Activated gamma-delta T cell (primary cell): Measurements from ENCODE around the gene THBS3.
"Not testable (repeated sequence)": the region's sequence is repeated elsewhere in the genome, so short reads cannot be mapped to it uniquely, and the experiment has no call there.

Source experiments
- DNase-seq: peaks from one replicate; lab custom pipeline; 2025; lab: John Stamatoyannopoulos, UW

The THBS3 gene

DNA sequence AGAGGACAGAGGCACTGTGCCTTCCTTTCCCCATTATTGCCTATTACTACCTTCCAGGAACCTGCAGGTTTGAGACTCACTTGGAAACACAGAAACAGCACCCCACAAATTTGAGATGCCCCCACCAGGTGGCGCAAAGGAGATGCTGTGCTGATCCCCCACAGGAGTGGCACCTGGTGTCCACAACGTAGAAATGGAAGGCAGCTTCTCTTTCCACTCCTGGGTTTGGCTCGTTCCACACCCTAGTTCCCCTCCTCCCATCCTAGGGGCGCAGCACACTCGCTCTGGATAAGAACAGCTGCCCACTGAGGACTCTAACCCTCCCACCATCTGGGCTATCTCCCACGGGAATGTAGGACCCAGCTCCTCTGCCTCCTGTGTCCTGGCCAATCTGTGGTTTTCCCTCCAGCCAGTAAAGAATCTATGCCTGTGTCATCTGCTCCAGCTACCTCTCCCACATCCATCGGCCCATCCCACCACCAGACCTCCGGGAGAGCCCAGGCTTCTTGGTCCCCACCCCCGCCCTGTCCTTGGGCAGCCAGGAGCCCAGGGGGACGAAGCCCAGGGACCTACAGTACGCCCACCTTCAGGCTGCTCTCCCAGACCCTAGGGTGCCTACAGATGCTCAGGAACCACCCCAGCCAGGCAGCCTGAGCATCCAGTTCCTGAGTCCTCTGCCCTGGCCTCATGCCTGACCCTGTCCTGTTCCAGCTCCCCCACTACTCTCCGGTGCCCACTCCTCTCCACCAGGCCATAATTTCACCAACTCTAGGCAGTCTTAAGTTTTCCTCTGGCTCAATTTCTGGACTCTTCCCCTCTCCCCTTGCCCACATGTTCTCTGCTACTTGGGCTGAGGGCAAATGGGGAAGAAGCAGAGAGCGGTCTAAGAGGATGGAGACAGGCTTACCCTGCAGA, 549 bp downstream of the THBS3 start:
- DNase-seq = no peak

DNA sequence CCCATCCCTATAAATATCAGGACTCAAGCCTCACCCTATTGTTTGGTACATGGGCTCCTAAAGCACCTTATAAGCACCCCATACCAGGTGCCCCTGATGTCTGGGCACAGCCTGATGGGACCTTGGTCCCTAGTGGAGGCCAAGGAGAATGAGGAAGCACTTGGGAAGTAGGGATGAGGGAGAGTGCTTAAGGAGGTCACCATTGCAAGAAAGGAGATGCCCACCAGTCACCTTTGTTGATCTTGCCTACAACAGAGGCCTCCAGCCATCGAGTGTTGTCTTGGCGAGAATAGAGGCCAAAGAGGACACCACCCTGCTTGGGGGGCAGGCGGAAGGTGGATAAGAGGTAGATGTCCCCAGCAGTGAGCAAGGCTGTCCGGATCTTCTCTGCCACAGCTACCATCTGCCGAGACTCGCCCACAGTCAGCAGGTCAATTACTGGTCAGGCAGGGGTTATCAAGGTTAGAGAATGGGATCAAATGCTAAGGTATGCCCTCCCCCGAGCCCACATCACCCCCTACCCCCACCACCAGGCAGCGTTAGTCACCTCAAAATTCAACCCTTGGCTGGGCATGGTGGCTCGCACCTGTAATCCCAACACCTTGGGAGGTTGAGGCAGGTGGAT, 1.6 kb downstream of the THBS3 start:
- DNase-seq = no peak

DNA sequence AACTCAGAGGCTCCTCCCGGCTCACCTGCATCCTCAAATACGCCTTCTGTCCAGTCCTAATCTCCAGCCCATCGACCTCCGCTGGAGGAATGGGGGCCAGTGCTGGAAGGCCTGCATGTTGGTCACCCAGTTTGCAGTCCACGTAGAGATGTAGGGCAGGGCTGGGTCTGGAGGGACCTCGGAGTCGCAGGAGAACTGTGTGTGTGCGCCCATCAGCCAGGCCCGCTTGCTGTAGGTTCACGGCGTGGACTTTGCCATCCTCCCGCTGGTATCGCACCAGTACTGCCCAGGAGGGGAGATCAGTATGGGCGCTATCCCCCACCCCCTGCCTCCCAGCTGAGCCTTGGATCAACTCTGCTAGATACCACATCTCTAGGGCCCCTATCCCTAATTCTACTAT, 2.7 kb downstream of the THBS3 start:
- DNase-seq = no peak

DNA sequence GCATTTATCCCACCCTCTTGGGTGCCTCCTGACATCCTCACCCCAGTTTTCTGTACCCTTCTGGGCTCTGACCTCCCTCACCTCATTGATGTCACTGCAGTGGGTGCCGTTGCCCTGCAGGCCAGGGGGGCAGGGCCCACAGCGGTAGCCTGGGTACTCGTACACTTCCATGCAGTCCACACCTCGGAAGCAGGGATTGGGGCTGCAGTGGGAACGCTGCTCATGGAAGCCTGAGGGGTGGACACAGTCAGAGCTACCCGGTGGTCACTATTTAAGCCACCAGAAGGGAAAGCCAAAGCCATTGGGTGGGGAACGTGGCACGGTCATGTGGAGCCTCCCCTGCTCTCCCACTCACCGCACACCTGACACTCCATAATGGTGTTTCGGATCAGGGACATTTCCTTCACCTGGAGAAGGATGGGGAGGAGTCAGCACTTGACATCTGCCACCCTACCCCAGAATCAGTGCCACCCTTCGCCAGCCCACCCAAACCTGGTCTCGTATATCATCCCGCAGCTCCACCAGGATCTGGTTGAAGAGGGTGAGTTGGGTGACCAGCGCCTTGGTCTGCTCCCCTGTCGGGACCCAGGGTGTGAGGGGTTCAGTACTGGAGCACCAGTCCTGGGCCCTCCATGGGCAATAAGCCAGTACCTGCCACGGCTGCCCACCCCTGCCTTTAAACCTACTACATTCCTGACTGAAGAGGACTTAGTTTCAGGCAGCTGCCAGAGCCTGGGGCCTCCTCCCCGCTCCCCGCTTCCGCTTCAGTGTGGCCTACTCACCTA, 4.8 kb downstream of the THBS3 start:
- DNase-seq = no peak

DNA sequence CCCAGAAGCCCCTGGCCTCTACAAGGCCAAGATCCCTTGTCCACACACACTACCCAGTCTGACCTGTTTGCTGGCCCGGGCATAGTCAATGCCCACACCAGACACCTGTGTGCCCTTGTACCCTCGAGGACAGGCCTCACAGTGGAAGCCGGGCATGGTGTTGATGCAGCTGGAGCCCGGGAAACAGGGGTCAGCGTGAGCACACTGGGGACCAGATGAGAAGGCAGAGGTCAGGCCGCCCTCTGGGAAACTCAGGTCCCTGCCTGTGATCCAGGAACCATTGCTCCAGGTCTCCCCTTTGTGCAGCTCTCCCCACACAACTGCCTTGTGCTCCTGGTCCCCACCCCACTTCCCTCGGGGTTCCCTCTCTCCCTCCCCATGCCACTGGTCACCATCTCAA, 5.5 kb downstream of the THBS3 start:
- no peak for DNase-seq

DNA sequence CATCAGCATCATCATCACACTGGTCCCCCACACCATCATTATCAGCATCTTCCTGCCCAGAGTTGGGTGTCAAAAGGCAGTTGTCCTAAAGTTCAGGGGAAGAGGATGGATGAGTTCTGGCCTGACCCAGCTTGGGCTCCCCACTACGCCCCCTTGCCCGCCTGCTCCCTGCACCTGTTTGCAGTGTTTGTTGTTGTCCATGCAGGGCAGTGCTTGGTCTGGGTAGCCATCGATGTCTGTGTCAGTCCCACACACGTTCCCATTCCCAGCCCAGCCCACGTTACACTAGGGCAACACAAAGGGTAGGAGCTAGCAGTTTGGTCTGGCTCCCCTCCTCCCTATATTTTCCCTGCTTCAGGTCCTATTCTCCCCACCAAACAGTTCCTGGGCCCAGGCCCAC, 6.8 kb downstream of the THBS3 start:
- no peak for DNase-seq

DNA sequence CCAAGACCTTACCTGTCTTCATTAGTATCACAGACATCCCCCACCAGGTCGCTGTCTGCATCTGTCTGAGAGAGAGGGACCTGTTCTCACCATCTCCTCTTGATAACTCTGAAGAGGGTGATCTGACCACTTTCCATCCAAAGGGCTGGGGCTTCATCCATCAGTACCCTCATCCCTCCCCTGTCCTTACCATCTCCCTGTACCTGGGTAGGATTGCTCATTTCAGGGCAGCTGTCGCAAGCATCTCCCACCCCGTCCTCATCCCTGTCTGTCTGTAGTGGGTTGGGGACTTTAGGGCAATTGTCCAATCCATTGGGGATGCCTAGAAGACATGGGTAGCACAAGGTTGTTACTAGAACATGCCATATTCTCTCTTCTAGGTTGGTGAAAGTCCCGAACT, 7.9 kb downstream of the THBS3 start:
- DNase-seq = no peak

DNA sequence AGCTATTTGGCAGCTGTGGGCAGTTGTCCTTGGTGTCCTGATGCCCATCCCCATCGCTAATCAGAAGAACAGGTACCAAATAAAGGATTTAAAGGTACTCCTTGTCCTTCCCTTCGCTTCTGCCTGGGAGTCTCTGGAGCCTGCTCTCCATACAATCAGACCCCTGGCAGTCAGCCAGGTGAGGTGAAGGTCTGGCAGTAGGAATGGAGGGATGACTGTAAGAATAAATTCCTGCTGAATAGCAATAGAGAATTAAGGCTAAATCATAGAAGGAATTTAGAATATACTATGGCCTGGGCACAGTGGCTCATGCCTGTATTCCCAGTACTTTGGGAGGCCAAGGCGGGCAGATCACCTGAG, 9.2 kb downstream of the THBS3 start:
- DNase-seq = no peak

DNA sequence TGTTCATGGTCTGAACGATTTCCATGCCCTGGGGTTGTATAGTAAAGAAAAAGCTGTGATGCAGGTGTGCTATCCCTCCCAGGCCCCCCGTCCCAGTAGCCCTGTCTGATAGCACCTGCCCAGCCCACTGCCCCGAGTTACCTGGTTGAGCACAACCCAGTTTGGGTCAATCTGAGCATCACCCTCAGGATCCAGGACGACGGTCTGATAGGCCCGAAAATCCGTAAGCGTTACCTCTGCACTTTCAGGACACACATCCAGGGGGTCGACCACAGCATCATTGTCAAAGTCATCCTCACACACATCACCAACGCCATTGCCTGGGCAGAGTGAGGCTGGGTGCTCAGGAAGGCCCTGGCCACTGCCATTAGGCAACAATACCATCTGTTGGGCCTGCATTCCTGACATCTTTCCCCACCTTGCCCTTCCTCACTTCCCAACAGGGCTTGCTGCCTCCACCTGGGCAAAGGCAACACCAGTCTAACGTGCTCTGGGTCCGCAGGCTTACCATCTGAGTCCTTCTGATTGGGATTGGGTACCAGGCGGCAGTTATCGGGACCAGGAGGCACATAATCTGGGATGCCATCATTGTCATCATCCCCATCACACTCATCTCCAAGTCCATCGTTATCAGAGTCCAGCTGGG, 9.7 kb downstream of the THBS3 start:
- DNase-seq = no peak

DNA sequence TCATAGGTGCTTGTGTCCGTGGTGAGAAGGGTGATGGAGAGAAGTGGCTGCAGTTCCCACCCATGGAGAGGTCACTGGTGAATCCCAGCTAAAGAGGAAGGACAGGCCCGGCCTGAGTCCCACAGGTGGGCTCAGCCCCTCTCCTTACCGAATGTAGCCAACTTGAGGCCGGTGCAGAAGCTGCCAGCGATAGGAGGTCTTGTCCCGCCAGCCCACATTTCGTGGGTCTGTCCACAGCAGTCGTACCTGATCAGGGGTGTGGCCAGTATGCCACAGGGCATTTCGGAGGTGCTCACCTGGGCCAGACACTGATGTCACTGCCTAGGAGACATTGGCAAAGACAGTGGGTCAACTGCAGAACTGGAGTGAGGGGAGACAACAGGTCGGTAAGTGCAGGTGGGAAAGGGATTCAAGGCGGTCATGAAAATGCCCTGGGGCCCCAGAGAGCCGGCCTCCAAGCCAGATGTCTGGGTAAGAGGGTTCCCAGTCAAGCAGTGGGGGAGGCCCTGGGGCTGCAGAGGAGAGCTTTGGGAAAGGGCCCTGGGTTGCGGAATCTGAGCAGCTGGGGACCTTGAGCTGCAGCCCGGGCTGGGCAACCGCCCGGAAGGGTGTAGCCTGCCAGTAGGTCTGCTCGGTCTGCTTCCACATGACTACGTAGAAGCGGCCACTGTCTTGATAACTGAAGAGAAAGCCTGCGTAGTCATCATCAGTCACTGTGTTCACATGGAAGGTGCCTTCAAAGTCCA, 10.6 kb downstream of the THBS3 start:
- no peak for DNase-seq

DNA sequence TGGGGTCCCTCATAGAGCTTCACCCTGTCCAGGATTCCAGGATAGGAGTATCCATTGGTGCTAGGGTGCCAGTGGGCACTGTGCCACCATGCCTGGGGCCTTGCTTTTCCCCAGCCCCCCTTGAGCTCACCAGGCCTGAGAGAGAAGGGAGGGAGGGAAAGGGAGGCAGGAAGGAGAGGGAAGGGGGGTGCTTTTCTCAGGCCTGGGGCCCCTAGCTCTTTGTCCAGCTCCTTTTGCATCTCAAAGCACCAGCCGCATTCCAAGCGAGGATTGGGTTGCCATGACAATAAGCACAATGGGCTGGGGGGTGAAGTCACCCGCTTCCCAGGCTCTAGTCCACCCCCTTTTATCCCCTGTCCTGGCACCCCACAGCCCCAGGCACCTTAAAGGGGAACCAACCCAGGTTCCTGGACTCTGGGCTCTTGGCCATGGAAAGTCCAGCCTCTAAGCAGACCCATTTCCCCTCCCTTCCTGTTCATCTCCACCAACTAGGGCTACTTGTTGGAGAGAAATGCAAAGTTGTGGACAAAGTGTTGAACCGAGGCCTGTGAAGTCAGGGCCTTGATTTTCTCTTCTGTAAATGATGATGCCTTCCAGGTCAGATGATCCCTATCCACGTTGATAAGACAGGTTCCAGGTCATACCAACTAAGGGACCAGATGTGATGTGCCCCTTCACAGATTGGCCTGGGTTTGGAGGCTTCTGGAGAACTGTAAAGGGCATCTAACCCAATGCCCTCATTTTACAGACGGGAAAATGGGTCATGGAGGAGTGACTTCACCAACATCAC, 11.4 kb downstream of the THBS3 start:
- no peak for DNase-seq

DNA sequence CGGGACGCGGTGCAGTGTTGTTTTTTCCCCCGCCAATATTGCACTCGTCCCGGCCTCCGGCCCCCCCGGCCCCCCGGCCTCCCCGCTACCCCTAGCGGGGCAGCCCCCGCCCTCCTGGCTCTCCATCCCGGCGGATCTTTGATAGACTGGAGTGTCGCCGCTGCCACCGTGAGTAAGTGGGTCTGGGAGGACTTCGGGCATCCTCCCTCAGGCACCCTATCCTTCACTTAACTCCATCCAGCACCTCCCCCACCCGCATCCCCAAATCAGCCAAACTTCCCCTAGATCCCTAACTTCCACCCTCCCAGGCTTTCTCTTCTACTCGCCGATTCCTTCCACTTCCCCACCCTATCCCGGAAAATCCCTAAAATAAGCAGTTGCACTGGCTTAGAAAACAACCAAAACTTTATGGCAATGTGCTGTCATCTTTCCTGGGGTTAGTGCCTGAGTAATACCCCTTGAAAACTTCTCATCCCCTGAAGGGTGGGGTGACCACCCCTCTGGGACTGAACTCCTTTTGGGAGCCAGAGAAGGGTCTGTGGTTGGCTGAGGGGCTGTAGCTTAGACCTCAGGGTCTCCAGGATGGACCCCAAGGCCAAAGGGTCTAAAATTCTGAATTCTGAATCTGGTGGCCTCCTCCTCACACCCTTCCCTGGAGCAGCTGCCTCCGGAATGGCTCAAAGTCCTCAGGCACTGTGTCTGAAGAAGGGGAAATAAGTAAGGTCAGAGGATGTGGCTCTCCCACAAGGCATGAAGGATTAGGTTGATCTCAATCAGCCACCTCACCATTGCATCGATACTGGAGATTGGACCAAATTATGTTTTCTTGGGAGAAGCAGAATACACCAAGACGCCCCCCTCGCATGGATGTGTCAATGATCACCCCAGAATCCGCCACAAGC, 12.2 kb downstream of the THBS3 start:
- DNase-seq = no peak

DNA sequence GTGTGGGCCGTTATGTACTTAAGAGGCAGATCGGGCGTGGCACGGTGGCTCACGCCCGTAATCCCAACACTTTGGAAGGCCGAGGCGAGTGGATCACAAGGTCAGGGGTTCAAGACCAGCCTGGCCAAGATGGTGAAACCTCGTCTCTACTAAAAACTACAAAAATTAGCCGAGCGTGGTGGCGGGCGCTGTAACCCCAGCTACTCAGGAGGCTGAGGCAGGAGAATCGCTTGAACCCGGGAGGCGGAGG, 13.8 kb downstream of the THBS3 start:
- DNase-seq = not testable (repeated sequence)

DNA sequence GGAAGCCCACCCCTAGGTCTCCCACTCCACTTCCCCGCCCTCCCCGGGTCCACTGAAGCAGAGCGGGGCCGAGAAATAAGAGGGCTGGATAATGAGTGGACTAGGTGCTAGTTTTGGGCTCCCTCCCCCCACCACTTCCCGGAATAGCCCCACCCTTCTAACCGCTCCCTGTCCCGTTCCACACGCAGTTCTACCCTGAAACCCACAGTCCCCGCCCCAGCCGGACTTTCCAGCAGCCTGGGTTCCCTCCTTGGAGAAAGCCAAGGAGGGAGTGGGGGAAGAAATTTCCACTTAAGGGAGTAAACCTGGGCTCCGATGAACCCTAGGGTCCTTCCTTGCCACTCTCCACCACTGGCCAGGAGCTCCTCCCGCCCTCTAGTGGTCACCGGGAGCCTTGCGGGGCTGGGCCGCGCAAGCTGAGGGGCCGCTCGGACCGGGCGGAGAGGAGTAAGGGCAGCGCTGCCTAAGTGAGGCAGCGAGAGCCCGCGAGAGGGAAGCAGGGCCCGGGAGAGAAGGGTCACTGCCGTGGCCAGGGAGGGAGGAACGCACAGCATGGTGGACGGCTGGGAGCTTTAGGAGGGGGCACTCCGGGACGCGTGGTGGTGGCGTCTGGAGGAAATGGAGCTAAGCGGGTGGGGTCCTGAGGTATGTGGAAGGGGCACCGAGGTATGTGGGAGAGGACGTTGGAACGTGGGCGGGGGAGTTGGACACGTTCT, 14.3 kb downstream of the THBS3 start:
- peak; percentile 35 for DNase-seq

DNA sequence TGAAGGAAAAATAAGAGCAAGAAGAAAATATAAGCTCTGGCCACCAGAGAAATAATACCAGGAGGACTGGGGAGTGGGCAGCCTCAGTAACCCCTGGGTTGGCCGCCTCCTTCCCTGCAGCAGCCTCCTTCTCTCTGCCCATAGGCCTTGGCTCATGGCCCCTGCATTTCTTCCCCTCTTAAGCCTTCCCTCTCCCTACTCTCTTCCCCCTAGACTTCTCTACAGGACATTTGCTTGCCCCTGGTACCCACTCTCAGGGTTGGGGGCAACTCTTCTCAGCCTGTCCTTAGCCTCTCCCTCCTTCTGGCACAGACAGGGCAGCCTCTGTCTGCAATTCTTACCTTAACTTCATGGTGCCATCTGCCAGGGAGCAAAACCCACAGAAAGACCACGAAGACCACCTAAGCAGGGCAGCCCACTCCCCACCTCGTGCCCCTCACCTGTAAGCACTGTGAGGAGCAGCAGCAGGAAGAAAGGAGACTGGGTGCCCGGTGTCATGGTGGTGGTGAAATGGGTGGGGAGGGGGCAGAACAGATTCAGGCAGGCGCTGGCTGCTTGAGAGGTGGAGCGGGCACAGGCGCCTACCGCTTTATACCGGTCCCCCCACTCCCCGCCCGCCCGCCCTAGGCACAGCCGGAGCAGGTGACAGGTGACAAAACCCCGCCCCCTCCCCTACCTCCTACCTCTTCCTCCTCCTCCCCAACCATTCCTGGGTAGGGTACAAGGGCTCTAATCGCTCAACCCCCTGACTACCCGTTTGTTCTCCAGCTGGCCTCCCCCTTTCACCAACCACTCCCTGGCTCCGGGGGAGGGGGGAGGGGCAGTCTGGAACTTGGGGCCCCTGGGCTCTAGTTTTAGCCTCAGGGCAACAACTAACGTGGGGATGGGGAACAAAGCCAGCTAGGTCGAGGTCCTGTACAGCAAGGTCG, 15.1 kb downstream of the THBS3 start:
- DNase-seq = no peak

DNA sequence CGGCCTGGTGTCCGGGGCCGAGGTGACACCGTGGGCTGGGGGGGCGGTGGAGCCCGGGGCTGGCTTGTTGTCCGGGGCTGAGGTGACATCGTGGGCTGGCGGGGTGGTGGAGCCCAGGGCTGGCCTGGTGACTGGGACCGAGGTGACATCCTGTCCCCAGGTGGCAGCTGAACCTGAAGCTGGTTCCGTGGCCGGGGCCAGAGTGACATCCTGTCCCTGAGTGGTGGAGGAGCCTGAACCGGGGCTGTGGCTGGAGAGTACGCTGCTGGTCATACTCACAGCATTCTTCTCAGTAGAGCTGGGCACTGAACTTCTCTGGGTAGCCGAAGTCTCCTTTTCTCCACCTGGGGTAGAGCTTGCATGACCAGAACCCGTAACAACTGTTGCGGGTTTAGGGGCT, 15.8 kb downstream of the THBS3 start:
- no peak for DNase-seq

DNA sequence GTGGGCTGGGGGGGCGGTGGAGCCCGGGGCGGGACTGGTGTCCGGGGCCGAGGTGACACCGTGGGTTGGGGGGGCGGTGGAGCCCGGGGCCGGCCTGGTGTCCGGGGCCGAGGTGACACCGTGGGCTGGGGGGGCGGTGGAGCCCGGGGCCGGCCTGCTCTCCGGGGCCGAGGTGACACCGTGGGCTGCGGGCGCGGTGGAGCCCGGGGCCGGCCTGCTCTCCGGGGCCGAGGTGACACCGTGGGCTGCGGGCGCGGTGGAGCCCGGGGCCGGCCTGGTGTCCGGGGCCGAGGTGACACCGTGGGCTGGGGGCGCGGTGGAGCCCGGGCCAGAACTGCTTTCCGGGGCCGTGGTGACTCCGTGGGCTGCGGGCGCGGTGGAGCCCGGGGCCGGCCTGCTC, 17.8 kb downstream of the THBS3 start:
- DNase-seq = not testable (repeated sequence)

DNA sequence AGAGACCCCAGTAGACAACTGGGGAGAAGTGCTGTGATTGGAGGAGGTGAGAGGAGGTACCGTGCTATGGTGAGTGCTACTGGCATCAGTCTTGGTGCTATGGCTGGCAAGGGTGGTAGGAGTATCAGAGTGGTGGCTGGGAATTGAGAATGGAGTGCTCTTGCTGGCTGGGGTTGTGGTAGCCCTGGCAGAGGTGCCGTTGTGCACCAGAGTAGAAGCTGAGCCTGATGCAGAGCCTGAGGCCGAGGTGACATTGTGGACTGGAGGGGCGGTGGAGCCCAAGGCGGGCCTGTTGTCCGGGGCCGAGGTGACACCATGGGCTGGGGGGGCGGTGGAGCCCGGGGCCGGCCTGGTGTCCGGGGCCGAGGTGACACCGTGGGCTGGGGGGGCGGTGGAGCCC, 19.4 kb downstream of the THBS3 start:
- no peak for DNase-seq
